Medulla oblongata (tissue), 1 donor: ENCODE results near the gene PNLIPRP3.

Source experiments
- DNase-seq: peaks from one replicate; pipeline ENCODE4 v3.0.0-alpha.2; 2015; ENCODE audit errors: extremely low spot score

PNLIPRP3 gene

DNA sequence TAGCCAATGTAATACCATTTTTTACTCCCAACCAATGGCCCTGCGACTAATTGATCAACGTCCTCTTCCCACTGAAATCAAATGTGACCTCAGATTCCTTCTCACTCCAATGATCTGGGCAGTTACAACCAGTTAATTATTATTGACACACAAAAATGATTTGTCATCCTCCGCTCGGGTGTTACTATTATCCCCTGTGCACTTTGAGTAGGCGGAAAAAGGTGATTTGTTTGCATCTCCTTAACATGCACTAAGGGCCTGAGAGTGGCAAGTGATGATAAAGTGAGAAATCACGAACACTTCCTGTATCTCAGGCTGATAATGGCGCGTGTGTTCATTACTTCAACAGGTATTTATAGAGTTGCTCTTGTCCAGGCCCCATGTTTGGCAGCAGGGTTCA, 77.1 kb downstream of the PNLIPRP3 start:
- no peak for DNase-seq

DNA sequence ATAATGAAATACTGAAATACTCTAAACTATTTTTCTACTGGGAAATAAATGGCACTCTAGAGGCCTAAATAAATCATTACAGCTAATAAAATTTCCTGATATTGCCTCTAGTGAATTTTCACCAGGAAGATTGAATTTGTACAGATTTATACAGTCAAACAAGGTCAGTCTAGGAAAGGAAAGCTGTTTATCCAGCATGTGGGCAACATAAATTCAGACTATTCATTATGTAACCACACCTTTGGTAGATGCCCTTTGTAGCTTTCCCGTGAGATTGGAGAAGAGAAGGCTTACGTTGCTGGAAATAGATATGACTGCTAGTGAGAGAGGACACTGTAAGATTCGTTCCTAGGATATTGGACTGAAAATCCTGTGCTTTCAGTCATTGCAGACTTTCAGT, 82.9 kb downstream of the PNLIPRP3 start:
- no peak for DNase-seq

DNA sequence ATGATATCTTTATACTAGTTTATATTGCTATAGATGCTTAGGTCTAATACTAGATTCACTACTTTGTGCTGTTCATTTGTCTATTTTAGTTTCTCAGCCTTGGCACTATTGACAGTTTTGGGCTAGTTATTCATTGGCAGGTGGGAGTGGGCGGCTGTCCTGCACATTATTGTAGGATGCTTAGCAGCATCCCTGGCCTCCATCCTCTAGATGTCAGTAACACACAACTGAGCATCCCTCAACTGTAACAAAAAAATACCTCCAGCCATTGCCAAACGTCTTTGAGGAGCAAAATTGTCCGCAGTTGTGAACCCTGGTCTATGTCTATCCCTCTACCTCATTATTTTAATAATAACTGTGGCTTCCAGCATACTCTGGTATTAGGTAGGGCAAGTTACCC, 83.7 kb downstream of the PNLIPRP3 start:
- DNase-seq: no peak

DNA sequence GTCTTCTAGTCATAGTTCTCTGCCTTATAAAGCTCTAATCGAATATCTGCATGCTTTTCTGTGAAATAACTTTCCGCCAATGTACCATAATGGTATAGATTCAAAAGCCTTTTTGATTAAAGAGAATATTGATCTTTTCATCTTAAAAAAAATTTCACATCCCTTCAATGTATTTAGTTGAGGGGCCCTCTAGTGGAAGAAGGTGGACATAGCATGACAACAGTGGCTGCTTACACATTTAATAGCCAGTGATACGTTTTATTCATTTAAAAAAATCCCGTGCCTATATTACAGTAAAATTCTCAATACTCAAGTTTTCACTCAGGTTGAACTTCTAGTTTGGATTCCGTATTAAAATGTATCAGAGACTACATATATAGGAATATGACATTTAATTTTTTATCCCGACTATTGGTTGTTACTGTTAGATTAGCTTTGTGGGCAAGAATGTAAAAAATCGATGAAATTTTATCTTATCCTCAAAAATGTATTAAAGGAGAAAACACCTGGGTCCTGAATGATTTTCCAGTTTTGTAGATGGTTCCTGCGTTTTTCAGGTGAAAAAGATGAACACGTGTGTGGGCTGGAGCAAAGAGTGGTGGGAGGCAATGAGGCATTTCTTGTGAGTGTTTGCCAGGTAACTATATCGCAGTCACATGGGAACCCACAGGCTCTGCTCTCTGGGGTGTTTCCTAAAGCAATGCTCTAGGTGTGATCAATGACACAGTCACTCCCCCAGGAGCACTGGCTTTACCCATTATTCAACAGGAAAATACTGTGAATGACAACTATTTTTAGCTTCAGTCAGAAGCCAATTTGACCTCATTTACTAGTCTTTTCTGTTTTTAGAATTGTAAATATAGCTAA, 94.0 kb downstream of the PNLIPRP3 start:
- peak; percentile 28 for DNase-seq

- no peak for DNase-seq
Measured at GRCh38 chr10:116522803-116523381, 95.2 kb downstream of the PNLIPRP3 start.

- no peak for DNase-seq
Measured at GRCh38 chr10:116524736-116525135, 97.1 kb downstream of the PNLIPRP3 start.

DNA sequence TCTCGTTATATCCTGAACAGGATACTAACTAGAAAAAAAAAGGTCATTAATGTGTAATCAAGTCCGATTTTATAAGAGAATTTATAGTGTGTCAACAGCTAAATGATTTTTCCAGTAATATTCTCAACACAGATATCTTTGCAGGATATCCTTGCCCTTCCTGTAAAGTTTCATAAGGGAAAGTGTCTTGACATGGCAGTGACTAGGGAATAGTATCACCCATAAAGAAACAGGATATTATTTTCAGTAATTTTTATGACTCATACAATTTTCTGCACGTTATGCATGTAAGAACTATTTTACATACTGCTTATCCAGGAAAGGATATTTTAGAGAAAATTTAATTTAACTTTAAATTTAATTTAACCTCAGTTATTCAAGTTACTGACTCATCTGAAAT, 98.6 kb downstream of the PNLIPRP3 start:
- no peak for DNase-seq
